NCI-H345 (cell line): Measurements from ENCODE around the gene HMGCLL1.

Experiments
- DNase-seq: peaks from one replicate; lab custom pipeline; 2025; lab: John Stamatoyannopoulos, UW

Gene HMGCLL1

DNA sequence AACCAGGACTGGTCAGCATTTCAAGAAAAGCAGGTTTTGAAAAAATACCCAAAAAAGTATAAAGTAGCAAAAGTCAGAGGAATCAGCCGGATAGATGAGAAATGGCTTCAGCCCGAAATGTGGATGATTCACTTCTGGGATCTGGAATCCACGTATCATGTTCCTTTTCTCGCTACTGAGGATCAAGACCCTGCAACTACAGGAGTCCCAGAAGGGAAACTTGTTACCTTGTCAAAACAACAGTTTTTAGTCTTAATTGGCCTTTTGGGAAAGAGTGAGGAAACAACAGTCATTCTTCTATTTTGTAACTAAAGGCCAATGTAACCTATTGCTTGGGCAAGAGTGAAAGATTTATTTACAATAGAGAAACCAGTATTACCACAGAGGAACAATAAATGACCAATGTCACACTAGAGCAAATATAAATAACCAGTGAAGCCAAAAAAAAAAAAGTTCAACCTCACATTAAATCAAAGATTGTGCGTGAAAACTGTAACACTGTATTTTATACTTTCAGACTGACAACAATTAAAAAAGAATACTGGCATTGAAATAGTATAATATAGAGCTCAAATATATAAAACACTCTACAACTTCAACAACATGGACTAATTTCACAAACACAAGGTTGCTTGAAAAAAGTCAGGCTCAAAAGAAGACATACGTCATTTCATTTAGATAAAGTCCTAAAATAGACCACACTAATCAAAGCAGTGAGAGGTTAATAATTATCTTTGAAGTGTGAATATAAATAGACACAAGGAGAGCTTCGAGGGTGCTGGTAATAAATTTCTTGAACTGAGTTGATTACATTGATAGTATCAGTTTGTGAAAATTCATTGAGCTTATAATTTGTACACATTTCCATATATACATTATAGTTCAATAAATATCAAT lies 135.5 kb downstream of the HMGCLL1 start:
- DNase-seq: no peak

DNA sequence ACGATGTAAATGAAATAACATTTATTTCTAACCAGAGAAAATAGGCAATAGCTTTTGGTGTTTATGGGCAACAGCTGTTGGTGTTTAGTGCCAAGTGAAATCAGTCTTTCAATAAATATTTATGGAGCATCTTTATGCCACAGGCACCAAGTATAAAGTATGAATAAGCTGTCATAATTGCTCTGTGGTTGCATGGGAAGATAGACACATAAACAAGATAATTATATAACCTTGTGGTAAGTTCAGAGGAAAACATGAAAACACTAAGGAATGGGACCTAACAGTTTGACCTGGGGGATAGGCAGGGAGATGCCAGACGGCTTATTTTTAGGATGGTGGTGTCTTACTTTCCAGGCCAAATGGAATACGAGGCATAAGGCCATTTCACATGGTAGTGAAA lies 140.8 kb downstream of the HMGCLL1 start:
- DNase-seq: no peak

DNA sequence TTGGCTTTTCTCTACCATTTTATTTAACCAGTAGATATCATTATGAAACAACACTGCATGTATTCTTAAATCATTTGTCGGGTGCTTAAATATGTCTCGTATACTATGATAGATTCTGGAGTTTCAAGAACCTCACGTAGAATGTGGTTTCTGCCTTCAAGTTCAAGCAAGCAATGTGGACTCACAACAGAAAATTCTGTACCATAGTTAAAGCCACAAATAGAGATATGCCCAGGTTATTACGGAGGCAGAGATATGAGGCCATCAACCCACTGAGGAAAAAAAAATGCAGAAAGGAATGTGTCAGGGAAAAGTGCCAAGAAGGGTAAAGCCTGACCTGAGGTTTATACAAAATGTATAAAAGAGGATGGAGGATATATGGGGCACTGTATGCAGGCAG lies 141.9 kb downstream of the HMGCLL1 start:
- DNase-seq: no peak

DNA sequence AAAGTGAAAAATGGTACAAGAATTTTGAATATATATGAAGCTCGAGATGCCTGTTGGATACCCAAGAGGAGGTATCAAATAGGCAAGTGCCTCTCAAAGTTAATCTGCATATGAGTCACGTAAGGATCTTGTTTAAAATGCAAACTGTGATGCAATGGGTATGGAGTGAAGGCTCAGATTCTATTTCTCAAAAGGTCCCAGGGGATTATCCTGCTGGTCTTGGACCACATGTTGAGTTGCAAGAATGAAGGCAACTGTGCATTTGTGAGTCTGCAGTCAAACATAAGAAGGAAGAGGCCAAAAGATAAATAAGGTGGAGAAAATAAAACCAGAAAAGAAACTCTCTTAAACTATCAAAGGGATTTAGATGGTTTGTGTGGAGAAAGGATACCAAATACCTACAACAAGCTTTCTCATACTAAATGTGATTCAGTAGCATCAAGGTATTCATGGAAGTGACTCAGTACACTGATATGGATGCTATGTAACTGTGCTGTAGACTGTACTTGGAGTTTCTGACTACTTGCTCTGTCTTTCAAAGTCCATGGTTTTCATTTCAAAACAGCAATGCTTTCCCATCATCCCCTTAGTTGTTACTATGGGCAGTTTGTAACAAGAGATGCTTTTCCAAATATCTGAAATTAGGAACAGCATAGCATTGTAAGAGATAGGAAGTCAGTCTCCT lies 145.4 kb downstream of the HMGCLL1 start:
- DNase-seq: no peak

DNA sequence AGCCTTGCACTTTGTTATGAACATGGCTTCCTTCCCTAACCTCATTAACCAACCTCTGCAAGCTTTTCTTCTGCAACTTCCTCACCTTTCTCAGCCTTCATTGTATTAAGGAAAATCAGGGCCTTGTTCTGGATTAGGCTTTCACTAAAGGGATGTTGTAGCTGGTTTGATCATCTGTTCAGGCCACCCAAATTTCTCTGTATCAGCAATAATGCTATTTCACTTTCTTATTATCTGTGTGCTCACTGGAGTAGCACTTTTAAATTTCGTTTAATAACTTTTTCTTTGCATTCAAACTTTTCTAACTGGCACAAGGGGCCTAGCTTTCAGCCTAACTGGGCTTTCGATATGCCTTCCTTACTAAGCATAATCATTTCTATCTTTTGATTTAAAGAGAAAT lies 155.1 kb downstream of the HMGCLL1 start:
- DNase-seq: no peak

DNA sequence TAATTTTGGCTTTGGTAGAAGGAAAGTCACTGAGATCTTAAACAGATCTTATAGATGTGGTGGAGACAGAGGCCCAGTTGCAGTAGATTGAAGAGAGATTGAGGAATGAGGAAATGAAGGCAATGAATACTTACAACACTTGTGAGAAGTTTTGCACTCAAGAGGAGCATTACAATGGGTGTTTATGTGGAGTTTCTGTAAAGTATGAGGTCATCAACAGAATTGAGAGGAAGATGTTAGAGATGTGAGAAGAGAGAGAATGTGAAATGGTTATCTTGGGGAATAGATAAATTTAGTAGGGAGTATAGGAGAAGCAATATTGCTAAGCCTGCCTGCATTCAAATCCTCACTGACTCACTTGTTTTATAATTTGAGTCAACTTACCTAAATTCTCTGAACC lies 168.3 kb downstream of the HMGCLL1 start:
- DNase-seq: no peak

GRCh38 chr6:55405474-55406235 lies 173.3 kb downstream of the HMGCLL1 start:
- no peak for DNase-seq

DNA sequence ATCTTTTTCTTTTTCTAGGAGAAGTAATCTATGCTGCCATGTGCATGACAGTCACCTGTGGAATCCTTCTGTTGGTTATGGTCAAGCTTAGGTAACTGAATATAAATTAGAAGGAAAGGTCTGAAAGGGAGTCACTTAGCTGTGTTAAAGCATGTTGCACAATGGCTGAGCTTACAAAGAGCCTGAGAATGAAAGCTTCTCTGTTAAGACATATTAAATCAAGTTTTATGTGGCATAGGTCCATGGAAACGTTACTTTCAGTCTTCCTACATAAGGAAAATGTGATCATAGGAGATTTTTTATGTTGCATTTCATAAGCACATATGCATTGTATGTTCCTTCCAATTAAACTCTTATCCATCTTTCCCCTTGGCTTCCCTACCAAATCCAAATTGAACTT lies 179.6 kb downstream of the HMGCLL1 start:
- no peak for DNase-seq

DNA sequence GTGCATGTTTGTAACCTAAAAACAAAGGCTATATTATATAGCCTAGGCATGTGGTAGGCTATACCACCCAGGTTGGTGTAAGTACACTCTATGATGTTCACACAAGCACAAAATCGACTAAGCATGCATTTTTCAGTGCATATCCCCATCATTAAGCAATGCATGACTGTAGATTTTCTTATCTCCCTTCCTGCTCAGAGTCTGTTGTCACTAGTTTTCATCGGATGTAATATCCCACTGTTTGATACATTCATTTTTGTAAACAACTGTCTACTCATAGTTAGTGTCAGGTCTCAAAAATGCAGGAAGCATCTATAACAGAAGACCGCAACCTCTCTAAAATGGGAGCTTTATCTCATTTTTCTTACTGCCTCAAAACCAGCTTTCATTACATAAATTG lies 181.0 kb downstream of the HMGCLL1 start:
- DNase-seq: no peak

GRCh38 chr6:55395871-55396270 lies 183.1 kb downstream of the HMGCLL1 start:
- no peak for DNase-seq

GRCh38 chr6:55388211-55388610 lies 190.8 kb downstream of the HMGCLL1 start:
- DNase-seq: no peak
